Prostate gland (tissue), 2 donors: ENCODE results near the gene FBXO22. TPM values are rescaled to one million over a fixed set of nuclear protein-coding genes. Genes with fewer than 3 reads are reported as not detected.
A peak's percentile ranks its signal among the peaks of the same experiment; 100 is the strongest.

ENCODE experiments used
- DNase-seq: peaks from one replicate; pipeline ENCODE4 v3.0.0-alpha.2; 2019; ENCODE audit warnings: low spot score
- H3K27ac ChIP-seq, 2 donors: fragments of 200-600 bp; sonication (generic); 2 replicates each; pipeline ENCODE4 v1.5.1; 2017 to 2019
- H3K27me3 ChIP-seq: fragments of 200-600 bp; sonication (generic); replicated peaks from 2 replicates; pipeline ENCODE4 v1.5.1; 2019; ENCODE audit not compliant: insufficient read depth
- H3K36me3 ChIP-seq, 2 donors: fragments of 200-600 bp; sonication (generic); 1 replicate in 1 of 2; 2 replicates in 1 of 2; pipeline versions ENCODE4 v1.5.1 to v1.8.1; 2017 to 2019
- H3K4me1 ChIP-seq: fragments of 200-600 bp; sonication (generic); replicated peaks from 2 replicates; pipeline ENCODE4 v1.5.1; 2019
- H3K4me3 ChIP-seq, 2 donors: fragments of 200-600 bp; sonication (generic); 2 replicates each; pipeline ENCODE4 v1.5.1; 2017 to 2019
- H3K9me3 ChIP-seq: fragments of 200-600 bp; sonication (generic); 2 replicates; pipeline ENCODE4 v1.5.1; 2017
- CTCF ChIP-seq, 4 experiments: fragments of 200-600 bp in 2 of 4; fragments of 450-650 bp in 2 of 4; sonication (generic) in 2 of 4; IDR thresholded peaks; 1 replicate in 3 of 4; 2 replicates in 1 of 4; pipeline ENCODE4 v1.5.1; 2016 to 2019; ENCODE audit warnings: antibody characterized with exemption in 4 of 4, mild to moderate bottlenecking in 2 of 4, moderate library complexity in 2 of 4
- POLR2A ChIP-seq: fragments of 450-650 bp; IDR thresholded peaks from one replicate; pipeline ENCODE4 v1.6.1; 2016; ENCODE audit warnings: antibody characterized with exemption, mild to moderate bottlenecking
- POLR2AphosphoS5 ChIP-seq: sonication (generic); formaldehyde crosslinking; IDR thresholded peaks from one replicate; pipeline ENCODE4 v1.6.1; 2017; ENCODE audit warnings: antibody characterized with exemption
- WGBS: methylation state at CpG from one replicate; pipeline ENCODE4 v1.1.5; 2018; 5-methylcytosine and 5-hydroxymethylcytosine counted together
- intact Hi-C: fragments of 100-400 bp; cut with DNase I; formaldehyde crosslinking; loops from one replicate; pipeline ENCODE4 v1.14.2; 2022
- total RNA-seq, 2 donors: library from RNA; depleted of rRNA; stranded (reverse); fragments of >200 nt; gene quantifications; one replicate each; pipeline ENCODE4 v1.1.0, GENCODE V29; 2016

The FBXO22 gene
- total RNA-seq, 2 donors from 2014 or later = 10.8 to 34.7 TPM

GRCh38 chr15:75924576-75924975 is 20.9 kb downstream of the FBXO22 start:
- Histone ChIP-seq H3K27me3 (no peaks in the 10 kb centered on the region), H3K36me3 (no peaks in the 10 kb centered on the region), H3K4me1 (no peaks in the 10 kb centered on the region), H3K9me3 (no peaks in the 10 kb centered on the region), H3K27ac (no peak overlapping the region), H3K4me3 (no peak overlapping the region)
- TF ChIP-seq CTCF (IDR thresholded peaks at IDR 0.05) (no peak), POLR2A (no peak), POLR2AphosphoS5 (no peak)
- 93% methylated on average over 1 of the region's 1 CpG for WGBS
- intact Hi-C loops = no loop called here
- no peak for DNase-seq

- no peaks in the 10 kb centered on the region for H3K27me3 ChIP-seq
- intact Hi-C loops = no loop called here
- H3K27ac ChIP-seq = no peak overlapping the region
- no peak overlapping the region for H3K4me3 ChIP-seq
- no peaks in the 10 kb centered on the region for H3K36me3 ChIP-seq
- 77% methylated on average over 2 of the region's 2 CpGs for WGBS
- no peak for TF ChIP-seq POLR2AphosphoS5
- no peak for TF ChIP-seq POLR2A
- no peak for TF ChIP-seq CTCF (IDR thresholded peaks at IDR 0.05)
- no peaks in the 10 kb centered on the region for H3K4me1 ChIP-seq
- H3K9me3 ChIP-seq = no peaks in the 10 kb centered on the region
- DNase-seq = no peak
Observed at GRCh38 chr15:75925440-75925839, 21.8 kb downstream of the FBXO22 start.

GRCh38 chr15:75926931-75927330 is 23.3 kb downstream of the FBXO22 start:
- Histone ChIP-seq H3K9me3 (no peaks in the 10 kb centered on the region), H3K4me3 (no peak overlapping the region), H3K36me3 (no peaks in the 10 kb centered on the region), H3K4me1 (no peaks in the 10 kb centered on the region), H3K27ac (no peak overlapping the region), H3K27me3 (no peaks in the 10 kb centered on the region)
- no peak for TF ChIP-seq POLR2A
- TF ChIP-seq POLR2AphosphoS5 = no peak
- no peak for TF ChIP-seq CTCF (IDR thresholded peaks at IDR 0.05)
- WGBS = 89% methylated on average over 3 of the region's 3 CpGs
- DNase-seq = no peak
- intact Hi-C loops = no loop called here

- no peak overlapping the region for H3K4me3 ChIP-seq
- intact Hi-C loops = no loop called here
- H3K36me3 ChIP-seq = peaks cover 0 to under 1% of the 10 kb centered on the region in 2 donors
- TF ChIP-seq CTCF (IDR thresholded peaks at IDR 0.05) (no peak), POLR2A (no peak), POLR2AphosphoS5 (no peak)
- H3K4me1 ChIP-seq = no peaks in the 10 kb centered on the region
- WGBS = 86% methylated on average over 4 of the region's 4 CpGs
- no peak for DNase-seq
- H3K27me3 ChIP-seq = no peaks in the 10 kb centered on the region
- no peak overlapping the region for H3K27ac ChIP-seq
- H3K9me3 ChIP-seq = no peaks in the 10 kb centered on the region
Observed at GRCh38 chr15:75927601-75928000, 23.9 kb downstream of the FBXO22 start.

GRCh38 chr15:75928680-75929608 is 25.3 kb downstream of the FBXO22 start:
- TF ChIP-seq CTCF (IDR thresholded peaks at IDR 0.05) = peak in 2 of 4 experiments; percentile 13
- TF ChIP-seq POLR2AphosphoS5 = no peak
- no peaks in the 10 kb centered on the region for H3K27me3 ChIP-seq
- no peak overlapping the region for H3K4me3 ChIP-seq
- no peak for DNase-seq
- intact Hi-C loops = no loop called here
- 71% methylated on average over 9 of the region's 9 CpGs for WGBS
- H3K4me1 ChIP-seq = no peaks in the 10 kb centered on the region
- H3K9me3 ChIP-seq = no peaks in the 10 kb centered on the region
- H3K36me3 ChIP-seq = peaks cover 0 to 5% of the 10 kb centered on the region in 2 donors
- no peak overlapping the region for H3K27ac ChIP-seq
